Skeletal muscle tissue (tissue), 4 donors: Measurements from ENCODE around the gene DLST. TPM values are rescaled to one million over a fixed set of nuclear protein-coding genes. Genes with fewer than 3 reads are reported as not detected.

Experiments
- H3K27ac ChIP-seq: one replicate; pipeline ENCODE4 v1.7.0; 2013; ENCODE audit warnings: mild to moderate bottlenecking, low read depth, low read length, inconsistent platforms
- H3K27me3 ChIP-seq, 3 donors: one replicate each; pipeline ENCODE4 v1.7.0; 2013; ENCODE audit warnings: low read length in 3 of 3; ENCODE audit not compliant: control insufficient read depth in 3 of 3, insufficient read depth in 3 of 3
- H3K36me3 ChIP-seq, 3 donors: one replicate each; pipeline ENCODE4 v1.7.0; 2013; ENCODE audit warnings: low read length in 3 of 3; ENCODE audit not compliant: control insufficient read depth in 3 of 3, insufficient read depth in 3 of 3
- H3K4me1 ChIP-seq, 3 donors: one replicate each; pipeline ENCODE4 v1.7.0; 2013; ENCODE audit warnings: low read length in 3 of 3, mild to moderate bottlenecking in 3 of 3; ENCODE audit not compliant: control insufficient read depth in 3 of 3, insufficient read depth in 3 of 3
- H3K4me3 ChIP-seq, 3 donors: one replicate each; pipeline ENCODE4 v1.7.0; 2013; ENCODE audit warnings: low read length in 3 of 3
- H3K9ac ChIP-seq, 3 donors: one replicate each; pipeline ENCODE4 v1.7.0; 2013; ENCODE audit warnings: low read length in 3 of 3, mild to moderate bottlenecking in 3 of 3, moderate library complexity in 2 of 3, low read depth in 1 of 3
- H3K9me3 ChIP-seq, 3 donors: one replicate each; pipeline ENCODE4 v1.7.0; 2013; ENCODE audit warnings: low read length in 3 of 3; ENCODE audit not compliant: control insufficient read depth in 3 of 3
- total RNA-seq: library from RNA; depleted of rRNA; stranded (reverse); fragments of >200 nt; gene quantifications from one replicate; pipeline ENCODE4 v1.2.3, GENCODE V29; 2014
- donor health status: Osteomylitis.

DLST gene
- total RNA-seq, 1 donor from 2014 or later: 38.1 TPM

DNA sequence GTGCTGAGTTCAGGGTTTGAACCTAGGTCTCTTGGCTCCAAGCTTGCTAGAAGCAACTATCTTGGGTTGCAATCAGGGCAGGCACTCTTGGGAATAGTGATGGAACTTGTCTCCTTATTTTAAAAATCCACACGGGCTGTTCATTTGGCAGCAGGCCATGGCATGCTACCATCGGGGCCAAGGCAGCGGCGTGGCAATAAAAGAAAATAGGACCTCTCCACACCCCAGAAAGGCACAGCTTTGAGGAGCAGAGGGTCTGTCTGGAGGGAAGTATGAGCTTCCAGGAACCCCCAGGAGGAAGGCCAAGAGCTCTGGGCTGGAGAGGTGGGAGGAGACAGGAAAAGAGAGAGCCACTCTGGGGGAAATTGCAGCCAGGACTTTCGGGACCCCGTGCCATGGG is 26.0 kb downstream of the DLST start:
- Histone ChIP-seq H3K27ac (no peak overlapping the region), H3K4me3 (no peak overlapping the region), H3K9me3 (no peaks in the 10 kb centered on the region), H3K4me1 (peaks cover 30 to 39% (median 31%) of the 10 kb centered on the region in 3 donors), H3K27me3 (no peaks in the 10 kb centered on the region), H3K9ac (peak overlapping the region in 2 of 3 donors; percentile 54 to 60), H3K36me3 (peaks cover 9 to 15% (median 13%) of the 10 kb centered on the region in 3 donors)

DNA sequence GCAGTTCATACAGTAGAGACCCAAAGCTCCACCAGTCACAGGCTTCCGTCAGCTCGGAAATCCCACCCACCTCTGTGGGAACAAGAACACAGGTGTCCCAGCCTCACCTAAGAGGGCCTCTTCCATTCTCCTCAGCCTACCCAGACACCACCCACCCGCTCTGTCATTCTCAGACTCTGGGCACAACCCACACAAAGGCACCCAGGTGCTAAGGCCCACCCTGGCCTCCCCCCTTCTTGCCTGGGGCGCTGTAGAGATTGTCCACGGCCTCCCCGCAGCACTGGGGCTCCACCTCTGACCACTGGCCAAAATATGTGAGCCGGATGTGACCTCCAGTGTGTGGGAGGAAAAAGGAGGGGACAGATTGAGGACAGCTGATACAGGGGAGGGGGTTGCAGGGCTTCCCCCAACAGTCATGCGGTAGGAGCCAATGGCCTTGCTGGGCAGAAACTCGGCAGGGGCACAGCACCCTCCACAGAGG is 27.2 kb downstream of the DLST start:
- Histone ChIP-seq H3K9me3 (no peaks in the 10 kb centered on the region), H3K4me1 (peaks cover 33 to 43% (median 36%) of the 10 kb centered on the region in 3 donors), H3K27ac (no peak overlapping the region), H3K27me3 (no peaks in the 10 kb centered on the region), H3K9ac (no peak overlapping the region), H3K4me3 (no peak overlapping the region), H3K36me3 (peaks cover 3 to 7% (median 5%) of the 10 kb centered on the region in 3 donors)

DNA sequence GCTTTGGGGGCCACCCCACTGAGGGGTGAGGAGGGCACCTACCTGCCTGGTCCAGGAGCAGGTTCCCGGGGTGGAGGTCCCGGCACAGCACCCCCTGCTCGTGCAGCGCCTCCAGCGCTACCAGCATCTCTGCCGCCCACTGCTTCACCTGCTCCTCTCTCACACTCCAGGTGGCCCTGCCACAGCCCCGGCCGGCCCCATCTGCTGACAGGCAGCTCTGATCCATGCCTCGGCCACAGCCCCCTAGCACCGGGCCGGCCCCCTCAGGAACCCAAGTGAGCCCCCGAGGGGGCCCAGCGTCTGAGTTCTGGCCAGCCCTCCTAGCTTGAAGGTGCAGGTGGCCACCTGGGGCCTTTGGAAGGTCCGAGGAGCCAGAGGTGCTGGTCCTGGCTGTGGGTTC is 27.8 kb downstream of the DLST start:
- Histone ChIP-seq H3K27ac (no peak overlapping the region), H3K9ac (no peak overlapping the region), H3K27me3 (no peaks in the 10 kb centered on the region), H3K4me3 (no peak overlapping the region), H3K36me3 (peaks cover 2 to 4% (median 3%) of the 10 kb centered on the region in 3 donors), H3K9me3 (no peaks in the 10 kb centered on the region), H3K4me1 (peaks cover 39 to 47% (median 40%) of the 10 kb centered on the region in 3 donors)

DNA sequence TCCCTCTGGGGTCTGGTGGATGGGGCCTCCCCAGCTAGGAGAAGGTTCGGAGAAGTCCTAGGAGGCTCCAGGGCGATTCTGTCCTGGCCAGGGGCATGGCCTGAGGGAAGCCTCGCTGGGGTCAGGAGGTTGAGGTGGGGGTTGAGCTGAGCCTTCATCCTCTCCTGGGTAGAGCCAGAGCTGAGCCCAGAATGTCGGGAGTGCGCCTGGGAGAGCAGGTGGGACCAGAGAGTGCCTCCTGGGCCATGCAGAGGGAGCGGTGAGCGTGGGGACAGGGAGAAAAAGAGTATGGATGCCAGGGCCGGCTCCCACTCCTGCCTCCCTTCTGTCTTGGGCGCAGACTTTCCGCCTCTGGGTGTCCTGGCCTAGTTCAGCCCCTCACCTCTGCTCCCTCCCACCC is 28.2 kb downstream of the DLST start:
- Histone ChIP-seq H3K4me1 (peaks cover 40 to 48% (median 40%) of the 10 kb centered on the region in 3 donors), H3K4me3 (no peak overlapping the region), H3K27me3 (no peaks in the 10 kb centered on the region), H3K27ac (no peak overlapping the region), H3K36me3 (peaks cover 0 to 2% (median 0%) of the 10 kb centered on the region in 3 donors), H3K9me3 (no peaks in the 10 kb centered on the region), H3K9ac (no peak overlapping the region)

DNA sequence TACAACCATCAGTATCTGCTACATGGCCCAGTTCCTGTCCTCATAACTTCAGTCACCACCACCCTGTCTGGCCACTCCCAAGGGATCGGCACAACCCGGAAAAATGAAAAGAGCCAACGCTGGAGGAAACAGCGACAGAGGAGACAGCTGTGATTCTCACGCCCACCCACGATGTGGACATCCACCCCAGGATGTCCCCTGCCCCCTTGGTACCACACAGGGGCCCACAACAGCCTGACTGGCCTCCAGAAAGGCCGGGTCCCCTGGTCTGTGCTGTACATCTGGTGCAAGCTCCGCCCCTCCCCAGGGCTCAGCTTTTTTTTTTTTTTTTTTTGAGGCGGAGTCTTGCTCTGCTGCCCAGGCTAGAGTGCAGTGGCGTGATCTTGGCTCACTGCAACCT is 28.8 kb downstream of the DLST start:
- Histone ChIP-seq H3K27me3 (no peaks in the 10 kb centered on the region), H3K9ac (no peak overlapping the region), H3K4me1 (peaks cover 38 to 46% (median 46%) of the 10 kb centered on the region in 3 donors), H3K9me3 (no peaks in the 10 kb centered on the region), H3K27ac (no peak overlapping the region), H3K36me3 (peaks cover 0 to under 1% (median 0%) of the 10 kb centered on the region in 3 donors), H3K4me3 (no peak overlapping the region)

DNA sequence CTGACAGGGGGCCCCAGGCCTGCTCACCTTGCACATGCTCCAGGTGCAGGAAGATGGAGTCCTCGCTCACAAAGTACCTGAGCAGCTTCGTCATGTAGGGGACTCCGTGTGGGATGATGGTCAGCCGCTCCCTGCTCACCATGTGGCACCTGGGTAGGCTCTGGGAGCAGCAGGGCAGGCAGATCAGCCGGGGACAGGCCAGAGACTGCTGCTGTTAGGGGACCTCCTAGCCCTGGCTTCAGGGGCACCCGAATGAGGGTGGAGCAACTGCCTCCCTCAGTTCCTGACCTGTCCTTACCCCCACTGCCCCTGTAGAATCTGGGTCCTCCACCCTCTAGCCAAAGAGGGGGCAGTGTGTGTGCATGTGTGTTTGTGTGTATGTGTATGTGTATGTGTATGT is 29.5 kb downstream of the DLST start:
- no peaks in the 10 kb centered on the region for H3K27me3 ChIP-seq

DNA sequence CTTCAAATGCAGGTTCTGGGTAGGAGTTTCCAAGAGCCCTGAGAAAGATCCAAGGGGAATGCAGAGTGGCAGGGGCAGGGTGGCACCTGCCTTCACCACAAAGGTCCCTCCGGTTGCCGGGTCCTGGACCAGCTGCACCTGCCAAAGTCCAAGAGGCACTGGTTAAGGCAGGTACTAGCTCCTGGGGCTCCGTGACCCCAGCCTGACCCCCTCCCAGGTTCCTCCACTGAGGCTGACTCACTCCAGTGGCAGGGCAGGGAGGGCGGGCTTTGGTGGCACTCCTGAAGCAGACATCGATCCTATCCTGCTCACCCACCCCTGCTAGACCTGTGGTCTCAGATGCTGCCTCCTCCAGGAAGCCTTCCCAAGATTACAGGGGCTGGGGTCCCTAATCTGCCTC is 30.0 kb downstream of the DLST start:
- Histone ChIP-seq H3K9ac (no peak overlapping the region), H3K4me1 (peaks cover 42 to 49% (median 48%) of the 10 kb centered on the region in 3 donors), H3K27me3 (no peaks in the 10 kb centered on the region), H3K4me3 (no peak overlapping the region), H3K36me3 (no peaks in the 10 kb centered on the region), H3K27ac (no peak overlapping the region), H3K9me3 (no peaks in the 10 kb centered on the region)

More for the DNA sequence above, 29.5 kb downstream of the DLST start:
- no peak overlapping the region for H3K4me3 ChIP-seq
- H3K9me3 ChIP-seq: no peaks in the 10 kb centered on the region
- no peak overlapping the region for H3K9ac ChIP-seq
- no peaks in the 10 kb centered on the region for H3K36me3 ChIP-seq
- H3K4me1 ChIP-seq: peaks cover 38 to 48% (median 46%) of the 10 kb centered on the region in 3 donors
- no peak overlapping the region for H3K27ac ChIP-seq

DNA sequence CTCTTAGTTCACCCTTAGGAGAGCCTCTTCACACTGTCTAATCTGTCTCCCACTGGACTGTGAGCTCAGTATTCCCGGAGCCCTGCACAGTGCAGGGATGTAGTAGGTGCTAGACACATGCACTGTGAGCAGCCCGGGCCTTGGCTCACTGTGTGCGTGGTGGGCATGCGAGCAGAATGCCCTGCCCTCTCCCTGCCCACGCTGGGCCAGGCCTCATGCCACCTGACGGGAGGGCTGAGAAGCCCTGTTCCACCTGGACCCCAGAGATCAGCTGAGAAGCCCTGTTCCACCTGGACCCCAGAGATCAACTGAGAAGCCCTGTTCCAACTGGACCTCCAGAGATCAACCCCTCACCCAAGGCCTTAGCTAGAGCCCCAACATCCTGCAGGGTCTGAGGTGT is 30.4 kb downstream of the DLST start:
- peaks cover 42 to 49% (median 48%) of the 10 kb centered on the region in 3 donors for H3K4me1 ChIP-seq
- no peaks in the 10 kb centered on the region for H3K36me3 ChIP-seq

DNA sequence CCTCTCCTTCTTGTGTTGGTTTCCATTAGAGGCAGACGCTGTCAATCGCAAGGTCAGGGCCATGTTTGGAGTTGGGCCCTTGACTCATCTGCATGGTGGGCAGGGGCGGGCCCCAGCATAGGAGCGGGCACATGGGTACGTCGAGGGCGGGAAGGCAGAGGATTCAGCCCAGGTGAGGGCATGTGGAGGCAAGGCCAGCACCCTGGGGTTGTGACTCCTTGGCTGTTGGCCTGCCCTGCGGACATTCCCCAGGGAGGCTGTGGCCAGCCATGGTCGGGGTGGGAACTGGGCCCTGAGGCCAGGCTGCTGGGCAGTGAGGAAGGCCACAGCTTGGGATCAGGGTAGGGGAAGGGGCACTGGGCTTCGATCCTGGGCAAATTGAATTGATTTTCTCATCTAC is 31.1 kb downstream of the DLST start:
- Histone ChIP-seq H3K4me1 (peaks cover 42 to 49% (median 48%) of the 10 kb centered on the region in 3 donors), H3K9me3 (no peaks in the 10 kb centered on the region), H3K27ac (no peak overlapping the region)

More for the DNA sequence above, 30.4 kb downstream of the DLST start:
- Histone ChIP-seq H3K27me3 (no peaks in the 10 kb centered on the region), H3K9ac (no peak overlapping the region), H3K9me3 (no peaks in the 10 kb centered on the region), H3K4me3 (no peak overlapping the region), H3K27ac (no peak overlapping the region)

DNA sequence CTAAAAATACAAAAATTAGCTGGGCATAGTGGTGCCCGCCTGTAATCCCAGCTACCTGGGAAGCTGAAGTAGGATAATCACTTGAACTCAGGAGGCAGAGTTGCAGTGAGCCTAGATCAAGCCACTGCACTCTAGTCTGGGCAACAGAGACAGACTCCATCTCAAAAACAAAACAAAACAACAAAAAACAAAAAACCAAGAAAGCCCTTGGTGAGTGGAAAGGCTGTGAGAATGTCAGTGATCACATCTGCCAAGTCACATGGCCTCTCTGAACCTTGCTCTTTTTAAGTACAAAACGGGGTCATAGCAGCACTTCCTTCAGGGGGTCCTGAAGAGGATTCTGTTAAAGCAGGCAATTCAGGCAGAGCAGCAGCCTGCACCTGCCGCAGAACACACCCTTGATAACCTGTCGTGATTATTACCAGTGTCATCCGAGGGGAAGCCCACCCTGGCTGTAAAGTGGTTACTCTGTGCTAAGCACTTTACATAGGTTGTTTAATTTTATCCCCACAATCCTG is 31.7 kb downstream of the DLST start:
- Histone ChIP-seq H3K4me3 (no peak overlapping the region), H3K36me3 (peaks cover 0 to under 1% (median 0%) of the 10 kb centered on the region in 3 donors), H3K9ac (no peak overlapping the region), H3K27me3 (no peaks in the 10 kb centered on the region), H3K27ac (peak overlapping the region; percentile 26), H3K4me1 (peaks cover 41 to 49% (median 47%) of the 10 kb centered on the region in 3 donors), H3K9me3 (no peaks in the 10 kb centered on the region)

More for the DNA sequence above, 31.1 kb downstream of the DLST start:
- H3K27me3 ChIP-seq: no peaks in the 10 kb centered on the region
- H3K36me3 ChIP-seq: no peaks in the 10 kb centered on the region
- no peak overlapping the region for H3K4me3 ChIP-seq
- no peak overlapping the region for H3K9ac ChIP-seq
